Adrenal gland (tissue), 12 donors: Measurements from ENCODE around the gene NDUFA3. TPM values are rescaled to one million over a fixed set of nuclear protein-coding genes. Genes with fewer than 3 reads are reported as not detected.

ENCODE experiments used
- DNase-seq, 7 donors: peaks; one replicate each; pipeline ENCODE4 v3.0.0-alpha.2; 2019 to 2020
- H3K27ac ChIP-seq, 5 donors: fragments of 200-600 bp; sonication (generic) in 4 of 5; 1 replicate in 3 of 5; 2 replicates in 2 of 5; pipeline versions ENCODE4 v1.5.1 to v1.8.0; 2016 to 2020; ENCODE audit warnings: mild to moderate bottlenecking in 1 of 5
- H3K27me3 ChIP-seq: fragments of 200-600 bp; 2 replicates; pipeline ENCODE4 v1.8.0; 2021
- H3K36me3 ChIP-seq, 2 donors: fragments of 200-600 bp; replicated peaks in 1 of 2; 1 replicate in 1 of 2; 2 replicates in 1 of 2; pipeline versions ENCODE4 v1.5.1 to v1.8.0; 2018 to 2022
- H3K4me1 ChIP-seq, 2 donors: fragments of 200-600 bp; replicated peaks in 1 of 2; 1 replicate in 1 of 2; 2 replicates in 1 of 2; pipeline versions ENCODE4 v1.5.1 to v1.8.0; 2018 to 2021
- H3K4me3 ChIP-seq, 4 donors: fragments of 200-600 bp; sonication (generic) in 3 of 4; one replicate each; pipeline ENCODE4 v1.5.1; 2016 to 2018
- H3K9me3 ChIP-seq, 3 donors: fragments of 200-600 bp; sonication (generic) in 1 of 3; replicated peaks in 1 of 3; 1 replicate in 2 of 3; 2 replicates in 1 of 3; pipeline versions ENCODE4 v1.5.1 to v1.8.0; 2016 to 2021
- POLR2A ChIP-seq, 2 donors: fragments of 450-650 bp; IDR thresholded peaks; one replicate each; pipeline ENCODE4 v1.6.1; 2017; ENCODE audit warnings: antibody characterized with exemption in 2 of 2, mild to moderate bottlenecking in 2 of 2, moderate library complexity in 1 of 2
- WGBS, 4 donors: extraction: QIAGEN DNeasy Blood & Tissue Kit in 2 of 4; methylation state at CpG; one replicate each; pipeline versions ENCODE4 v1.1.5 to v1.1.7; 2013 to 2017; 5-methylcytosine and 5-hydroxymethylcytosine counted together
- intact Hi-C, 2 donors: fragments of 100-400 bp; cut with DNase I; formaldehyde crosslinking; loops; one replicate each; pipeline versions ENCODE4 v1.14.1 to v1.15.0; 2022 to 2023
- polyA plus RNA-seq, 3 donors: library from polyadenylated mRNA; stranded (reverse); fragments of 200-250 nt in 2 of 3; fragments of 350-450 nt in 1 of 3; fragmentation: Illumina TruSeq in 1 of 3; extraction: RNeasy Lipid Tissue Mini Kit (QIAGEN cat#74804) in 1 of 3; gene quantifications; one replicate each; pipeline ENCODE4 v1.2.3, GENCODE V29; 2013 to 2014
- total RNA-seq, 9 donors: library from RNA; depleted of rRNA in 4 of 9; stranded (reverse); fragments of >200 nt in 4 of 9; fragments of 120-200 nt in 1 of 9; fragmentation: NEBNext Ultra II Directional in 1 of 9; extraction: Animal tissue kit (Norgen Biotek cat#: 25700) in 1 of 9; gene quantifications; one replicate each; pipeline versions ENCODE4 v1.1.0 to v1.2.4, GENCODE V29; 2013 to 2023
- TF ChIP-seq, protein P1 (sequence below), 6 experiments: fragments of 450-650 bp in 4 of 6; fragments of 200-600 bp in 2 of 6; sonication (generic) in 1 of 6; IDR thresholded peaks; 1 replicate in 5 of 6; 2 replicates in 1 of 6; pipeline versions ENCODE4 v1.5.1 to v1.8.0; 2016 to 2021; ENCODE audit warnings: antibody characterized with exemption in 6 of 6, mild to moderate bottlenecking in 2 of 6, moderate library complexity in 1 of 6
- donor health status: healthy with polysubstance abuse.
- donor health status: Bipolar disorder and iron deficiency.
- donor health status: DM: yes; HTN: yes; CAD: no.
- donor health status: DM: no; HTN: no; CAD: no.
- donor health status: DM: no; HTN: no; CAD: no.
- donor health status: DM: yes; HTN: yes; CAD: no.

Gene NDUFA3
- total and polyA plus RNA-seq, 12 donors: 33.2 to 1,730 (median 173) TPM

DNA sequence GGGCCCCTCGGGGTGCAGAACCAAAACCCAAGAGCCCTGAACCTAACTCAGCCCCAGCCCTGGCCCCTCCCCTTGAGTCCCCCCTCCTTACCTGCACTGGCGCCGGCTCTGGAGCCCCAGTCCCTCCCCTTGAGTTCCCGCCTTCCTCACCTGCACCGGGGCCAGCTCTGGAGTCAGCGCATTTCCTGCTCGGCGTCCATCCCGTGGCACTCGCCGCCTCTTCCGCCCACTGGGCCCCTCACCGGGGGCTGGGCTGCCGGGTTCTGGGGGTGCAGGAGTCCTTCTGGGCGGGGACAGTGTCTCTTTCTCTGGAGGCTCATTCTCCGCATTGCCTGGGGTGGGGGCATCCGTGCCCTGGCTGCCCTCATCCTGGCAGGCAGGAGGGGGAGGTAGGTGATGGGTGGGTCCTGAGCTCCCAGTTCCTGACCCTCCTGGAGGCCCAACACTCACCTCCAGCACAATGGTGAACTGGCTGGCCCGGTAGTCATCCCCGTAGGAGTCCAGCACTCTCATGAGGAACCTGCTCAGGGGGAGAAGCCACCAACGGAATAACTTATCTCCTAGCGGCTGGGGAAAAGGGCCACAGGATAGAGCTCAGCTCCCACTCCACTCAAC, 5.3 kb downstream of the NDUFA3 start:
- TF ChIP-seq POLR2A (IDR thresholded peaks at IDR 0.05): no peak
- TF ChIP-seq, protein P1, sequence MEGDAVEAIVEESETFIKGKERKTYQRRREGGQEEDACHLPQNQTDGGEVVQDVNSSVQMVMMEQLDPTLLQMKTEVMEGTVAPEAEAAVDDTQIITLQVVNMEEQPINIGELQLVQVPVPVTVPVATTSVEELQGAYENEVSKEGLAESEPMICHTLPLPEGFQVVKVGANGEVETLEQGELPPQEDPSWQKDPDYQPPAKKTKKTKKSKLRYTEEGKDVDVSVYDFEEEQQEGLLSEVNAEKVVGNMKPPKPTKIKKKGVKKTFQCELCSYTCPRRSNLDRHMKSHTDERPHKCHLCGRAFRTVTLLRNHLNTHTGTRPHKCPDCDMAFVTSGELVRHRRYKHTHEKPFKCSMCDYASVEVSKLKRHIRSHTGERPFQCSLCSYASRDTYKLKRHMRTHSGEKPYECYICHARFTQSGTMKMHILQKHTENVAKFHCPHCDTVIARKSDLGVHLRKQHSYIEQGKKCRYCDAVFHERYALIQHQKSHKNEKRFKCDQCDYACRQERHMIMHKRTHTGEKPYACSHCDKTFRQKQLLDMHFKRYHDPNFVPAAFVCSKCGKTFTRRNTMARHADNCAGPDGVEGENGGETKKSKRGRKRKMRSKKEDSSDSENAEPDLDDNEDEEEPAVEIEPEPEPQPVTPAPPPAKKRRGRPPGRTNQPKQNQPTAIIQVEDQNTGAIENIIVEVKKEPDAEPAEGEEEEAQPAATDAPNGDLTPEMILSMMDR (IDR thresholded peaks at IDR 0.05): no peak
- Histone ChIP-seq H3K27me3 (no peaks in the 10 kb centered on the region), H3K9me3 (no peaks in the 10 kb centered on the region), H3K36me3 (peaks cover 0 to 51% of the 10 kb centered on the region in 2 donors), H3K27ac (no peak overlapping the region), H3K4me1 (peaks cover 0 to 5% of the 10 kb centered on the region in 2 donors), H3K4me3 (no peak overlapping the region)
- intact Hi-C loops: no loop called here
- WGBS, 4 donors: 83 to 90% (median 83%) methylated on average over 17 to 21 of the region's 21 CpGs
- peak in 4 of 7 donors; percentile 13 to 43 (median 18) for DNase-seq

DNA sequence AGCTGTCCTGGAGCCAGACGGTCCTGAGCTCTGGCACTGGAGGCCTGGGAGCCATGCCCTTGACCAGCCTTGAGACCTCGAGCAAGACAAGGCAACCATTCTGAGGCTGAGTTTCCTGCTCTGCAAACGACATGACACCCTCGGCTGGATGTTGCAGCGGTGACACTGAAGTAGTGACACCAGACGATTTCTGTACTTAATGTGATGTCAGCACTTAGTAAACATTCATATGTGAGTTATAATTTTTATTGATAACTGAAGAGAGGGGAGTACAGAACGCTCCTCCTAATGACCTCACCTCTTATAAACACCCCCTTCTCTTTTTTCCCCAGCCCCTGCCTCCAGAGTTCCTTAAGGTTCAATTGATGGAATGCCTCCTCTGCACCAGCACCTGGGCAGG, 5.8 kb downstream of the NDUFA3 start:
- Histone ChIP-seq H3K36me3 (peaks cover 0 to 51% of the 10 kb centered on the region in 2 donors), H3K9me3 (no peaks in the 10 kb centered on the region), H3K27ac (no peak overlapping the region), H3K27me3 (no peaks in the 10 kb centered on the region), H3K4me3 (no peak overlapping the region), H3K4me1 (peaks cover 0 to 3% of the 10 kb centered on the region in 2 donors)
- 58 to 76% (median 68%) methylated on average over 5 to 7 of the region's 7 CpGs for WGBS, 4 donors
- peak in 1 of 7 donors; percentile 13 for DNase-seq
- intact Hi-C loops: no loop called here
- TF ChIP-seq POLR2A (IDR thresholded peaks at IDR 0.05): no peak
- TF ChIP-seq, protein P1 (IDR thresholded peaks at IDR 0.05): no peak

DNA sequence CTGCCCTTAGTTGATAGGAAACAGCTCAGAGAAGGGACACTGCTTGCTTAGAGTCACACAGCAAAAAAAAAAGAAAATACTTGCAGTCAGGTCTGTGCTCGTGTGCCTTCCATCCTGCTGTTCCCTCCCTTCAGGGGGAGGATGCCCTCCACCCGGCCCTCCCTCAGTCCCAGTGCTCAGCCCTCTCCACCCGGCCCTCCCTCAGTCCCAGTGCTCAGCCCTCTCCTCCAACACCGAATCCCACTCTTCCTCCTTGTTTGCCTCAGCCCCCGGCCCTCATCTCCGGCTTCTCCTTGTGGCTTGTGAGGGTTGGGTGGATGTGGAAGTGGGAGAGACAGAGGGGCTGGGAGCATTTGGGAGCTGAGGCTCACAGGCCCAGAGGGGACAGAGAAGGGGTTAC, 7.0 kb downstream of the NDUFA3 start:
- TF ChIP-seq POLR2A (IDR thresholded peaks at IDR 0.05): no peak
- TF ChIP-seq, protein P1 (IDR thresholded peaks at IDR 0.05): no peak
- H3K27ac ChIP-seq: no peak overlapping the region
- 79 to 88% (median 82%) methylated on average over 6 of the region's 6 CpGs for WGBS, 4 donors
- H3K9me3 ChIP-seq: no peaks in the 10 kb centered on the region
- peak in 2 of 7 donors; percentile 18 to 23 for DNase-seq
- H3K4me3 ChIP-seq: no peak overlapping the region
- peaks cover 0 to 51% of the 10 kb centered on the region in 2 donors for H3K36me3 ChIP-seq
- peaks cover 7 to 9% of the 10 kb centered on the region in 2 donors for H3K4me1 ChIP-seq
- intact Hi-C loops: no loop called here
- H3K27me3 ChIP-seq: no peaks in the 10 kb centered on the region

DNA sequence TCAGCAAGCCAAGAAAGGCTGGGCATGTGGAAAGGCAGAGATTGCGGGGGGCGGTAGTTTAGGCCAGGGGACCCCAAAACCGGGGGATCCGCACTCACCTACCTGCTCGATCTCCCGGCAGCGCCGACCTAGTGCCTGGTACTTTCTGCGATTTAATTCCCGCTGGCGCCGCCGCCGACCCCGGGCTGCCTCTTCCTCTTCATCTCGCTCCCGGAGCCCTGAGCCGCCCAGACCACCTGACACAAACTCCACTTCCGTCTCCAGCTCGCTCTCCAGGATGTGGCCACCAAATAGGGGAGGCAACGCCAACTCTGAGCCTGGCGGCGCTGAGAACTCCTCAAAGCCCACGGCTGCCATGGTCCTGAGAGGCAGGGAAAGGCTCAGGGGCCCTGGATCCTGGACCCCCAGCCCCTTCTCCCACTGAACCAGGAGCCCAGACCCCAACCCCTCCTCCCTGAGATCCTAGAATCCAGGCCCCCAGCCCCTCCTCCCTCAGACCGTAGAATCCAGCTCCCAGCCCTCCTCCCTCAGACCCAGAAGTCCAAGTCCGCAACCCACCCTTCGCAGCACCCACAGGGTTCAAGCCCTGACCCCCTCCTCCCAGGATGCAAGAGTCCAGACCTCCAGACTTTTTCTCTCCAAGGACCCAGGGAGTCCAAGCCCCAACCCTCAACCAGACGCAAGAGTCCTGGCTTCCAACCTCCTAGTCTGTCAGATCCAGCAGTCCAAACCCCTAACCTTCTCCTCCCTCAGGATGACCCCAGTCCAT, 11.9 kb downstream of the NDUFA3 start:
- Histone ChIP-seq H3K27me3 (no peaks in the 10 kb centered on the region), H3K4me3 (peak overlapping the region; percentile 52 to 81 (median 72)), H3K27ac (peak overlapping the region in 2 of 5 donors; percentile 85 to 94), H3K4me1 (peaks cover 22 to 23% of the 10 kb centered on the region in 2 donors), H3K9me3 (no peaks in the 10 kb centered on the region), H3K36me3 (peaks cover 0 to 25% of the 10 kb centered on the region in 2 donors)
- TF ChIP-seq, protein P1 (IDR thresholded peaks at IDR 0.05): no peak
- TF ChIP-seq POLR2A (IDR thresholded peaks at IDR 0.05): no peak
- intact Hi-C loops: no loop called here
- 15 to 19% (median 16%) methylated on average over 17 to 28 of the region's 28 CpGs for WGBS, 4 donors
- peak in 4 of 7 donors; percentile 47 to 54 (median 51) for DNase-seq
